Activated gamma-delta T cell treated with Interleukin-2 at 50 U/mL for 16 hours (primary cell): ENCODE results near the gene PTER.

Experiments used
- DNase-seq: peaks from one replicate; pipeline ENCODE4 v3.0.0-alpha.2; 2020

Gene PTER

GRCh38 chr10:16436758-16437539 lies at the start of gene PTER:
Gene PTER, plus strand, starts transcription at chr10:16437010. Its CDS starts 47,375 bp downstream, at chr10:16484385.
- DNase-seq: peak; percentile 96

GRCh38 chr10:16392531-16393069 lies 44.2 kb upstream of the PTER start:
- no peak for DNase-seq

- no peak for DNase-seq
Measured at GRCh38 chr10:16393271-16393858, 43.4 kb upstream of the PTER start.

- no peak for DNase-seq
Measured at GRCh38 chr10:16401416-16401815, 35.4 kb upstream of the PTER start.

- no peak for DNase-seq
Measured at GRCh38 chr10:16408379-16408778, 28.4 kb upstream of the PTER start.

GRCh38 chr10:16417341-16417740 lies 19.5 kb upstream of the PTER start:
- DNase-seq: no peak

- no peak for DNase-seq
Measured at GRCh38 chr10:16423599-16423998, 13.2 kb upstream of the PTER start.

- DNase-seq: no peak
Measured at GRCh38 chr10:16425449-16425848, 11.4 kb upstream of the PTER start.

GRCh38 chr10:16429539-16429938 lies 7.3 kb upstream of the PTER start:
- no peak for DNase-seq

GRCh38 chr10:16436367-16436757 lies 448 bp upstream of the PTER start:
- peak; percentile 17 for DNase-seq

- no peak for DNase-seq
Measured at GRCh38 chr10:16437540-16437894, 707 bp downstream of the PTER start.

- no peak for DNase-seq
Measured at GRCh38 chr10:16439295-16439694, 2.5 kb downstream of the PTER start.

- no peak for DNase-seq
Measured at GRCh38 chr10:16440396-16441133, 3.8 kb downstream of the PTER start.

- no peak for DNase-seq
Measured at GRCh38 chr10:16441173-16441840, 4.5 kb downstream of the PTER start.

GRCh38 chr10:16442914-16443313 lies 6.1 kb downstream of the PTER start:
- no peak for DNase-seq

- no peak for DNase-seq
Measured at GRCh38 chr10:16445770-16446469, 9.1 kb downstream of the PTER start.

GRCh38 chr10:16449454-16449853 lies 12.6 kb downstream of the PTER start:
- no peak for DNase-seq

GRCh38 chr10:16458166-16458955 lies 21.6 kb downstream of the PTER start:
- no peak for DNase-seq

GRCh38 chr10:16459423-16459939 lies 22.7 kb downstream of the PTER start:
- no peak for DNase-seq

- no peak for DNase-seq
Measured at GRCh38 chr10:16466001-16466400, 29.2 kb downstream of the PTER start.

GRCh38 chr10:16470747-16471146 lies 33.9 kb downstream of the PTER start:
- DNase-seq: peak; percentile 6
